OCI-LY7 (cell line): ENCODE data around the gene ARHGAP26. TPM values are rescaled to one million over a fixed set of nuclear protein-coding genes. Genes with fewer than 3 reads are reported as not detected.

Source experiments
- BruUV-seq: library from RNA; stranded (reverse); fragments of 400-500 nt; replicated peaks from 2 replicates; lab custom pipeline; 2021; lab: Mats Ljungman, UMichigan
- CTCF ChIA-PET: fragments of 300-600 bp; sonication (Branson Sonifier 250); formaldehyde crosslinking; loops from one replicate; lab custom pipeline; 2022; ENCODE audit warnings: antibody characterized with exemption; ENCODE audit not compliant: unreplicated experiment; lab: Charles Lee
- POLR2A ChIA-PET: fragments of 300-600 bp; sonication (Branson Sonifier 250); formaldehyde crosslinking; loops from one replicate; lab custom pipeline; 2022; ENCODE audit warnings: antibody characterized with exemption; lab: Charles Lee
- DNase-seq: peaks from one replicate; pipeline ENCODE4 v3.0.0-alpha.2; 2015; ENCODE audit warnings: low spot score
- H2AFZ ChIP-seq: fragments of 200-600 bp; sonication (generic), shearing (Covaris generic); 2 replicates; pipeline ENCODE4 v1.6.1; 2014; ENCODE audit warnings: mild to moderate bottlenecking, antibody characterized with exemption, low read length, moderate library complexity
- H3K27ac ChIP-seq: fragments of 200-600 bp; sonication (generic); 2 replicates; pipeline ENCODE4 v1.5.1; 2014; ENCODE audit warnings: mixed run types, low read depth, mild to moderate bottlenecking, moderate library complexity, low read length, inconsistent platforms; ENCODE audit not compliant: poor library complexity, severe bottlenecking
- H3K36me3 ChIP-seq: fragments of 200-600 bp; sonication (generic); 2 replicates; pipeline ENCODE4 v1.6.1; 2014; ENCODE audit warnings: mild to moderate bottlenecking, antibody characterized with exemption, low read length, moderate library complexity, mixed read lengths; ENCODE audit not compliant: insufficient read depth
- H3K4me1 ChIP-seq: fragments of 200-600 bp; sonication (generic); 2 replicates; pipeline ENCODE4 v1.5.1; 2014; ENCODE audit warnings: mild to moderate bottlenecking, low read length; ENCODE audit not compliant: insufficient read depth, poor library complexity, severe bottlenecking
- H3K4me2 ChIP-seq: fragments of 200-600 bp; sonication (generic); 2 replicates; pipeline ENCODE4 v1.6.1; 2014; ENCODE audit warnings: mild to moderate bottlenecking, low read length
- H3K4me3 ChIP-seq: fragments of 200-600 bp; sonication (generic); 2 replicates; pipeline ENCODE4 v1.5.1; 2014; ENCODE audit warnings: mild to moderate bottlenecking, low read depth, low read length; ENCODE audit not compliant: poor library complexity, severe bottlenecking
- H3K79me2 ChIP-seq: fragments of 200-600 bp; sonication (generic); 2 replicates; pipeline ENCODE4 v1.6.1; 2016; ENCODE audit warnings: low read depth, mild to moderate bottlenecking, low read length, moderate library complexity, mixed read lengths; ENCODE audit not compliant: insufficient read depth
- H3K9me2 ChIP-seq: fragments of 200-600 bp; sonication (generic); 2 replicates; pipeline ENCODE4 v1.6.1; 2016; ENCODE audit warnings: mild to moderate bottlenecking, low read length, mixed read lengths; ENCODE audit not compliant: insufficient read depth
- H3K9me3 ChIP-seq: fragments of 200-600 bp; sonication (generic); 2 replicates; pipeline ENCODE4 v1.6.1; 2014; ENCODE audit warnings: mild to moderate bottlenecking, mixed run types, low read length, mixed read lengths
- H4K20me1 ChIP-seq: fragments of 200-600 bp; sonication (generic); 2 replicates; pipeline ENCODE4 v1.6.1; 2014; ENCODE audit warnings: mild to moderate bottlenecking, antibody characterized with exemption, low read length, moderate library complexity, mixed read lengths; ENCODE audit not compliant: insufficient read depth
- CTCF ChIP-seq: fragments of 200-600 bp; sonication (generic); conservative IDR thresholded peaks from 2 replicates; pipeline ENCODE4 v1.5.1; 2014; ENCODE audit warnings: mild to moderate bottlenecking, antibody characterized with exemption, low read length, moderate library complexity, mixed read lengths
- EZH2phosphoT487 ChIP-seq: fragments of 200-600 bp; sonication (generic); IDR thresholded peaks from 2 replicates; pipeline ENCODE4 v1.6.1; 2018; ENCODE audit warnings: low read depth, borderline replicate concordance, mild to moderate bottlenecking, mixed run types, antibody characterized with exemption, low read length, moderate library complexity, mixed read lengths
- intact Hi-C: fragments of 100-400 bp; cut with micrococcal nuclease; formaldehyde crosslinking; loops from one replicate; pipeline ENCODE4 v1.10.0; 2022; ENCODE audit not compliant: unreplicated experiment
- total RNA-seq, 2 experiments: library from RNA; depleted of rRNA in 1 of 2; stranded (reverse); fragments of >200 nt in 1 of 2; shearing (Covaris generic) in 1 of 2; gene quantifications; 2 replicates each; pipeline ENCODE4 v1.2.3, GENCODE V29; 2014 to 2022

Gene ARHGAP26
- total RNA-seq, 2 experiments from 2014 or later, result 7.0 to 19.1 TPM

GRCh38 chr5:143268388-143268787, 498.2 kb downstream of the ARHGAP26 start:
- Histone ChIP-seq H3K4me3 (no peak overlapping the region), H3K9me3 (peaks cover 14% of the 10 kb centered on the region), H3K4me1 (no peaks in the 10 kb centered on the region), H4K20me1 (no peaks in the 10 kb centered on the region), H3K36me3 (no peaks in the 10 kb centered on the region), H2AFZ (no peak overlapping the region), H3K79me2 (no peaks in the 10 kb centered on the region), H3K9me2 (no peaks in the 10 kb centered on the region), H3K27ac (no peak overlapping the region), H3K4me2 (no peak overlapping the region)
- BruUV-seq, result no TSS peak
- TF ChIP-seq EZH2phosphoT487 (no peak), CTCF (no peak)
- ChIA-PET POLR2A (interaction anchor here (0.7 kb wide), 1 partner anchor 15 kb away, joined by 4 read pairs; no protein-coding TSS in a partner anchor), CTCF (no interaction called here)
- intact Hi-C loops, result no loop called here
- no peak for DNase-seq

GRCh38 chr5:143271431-143271830, 501.3 kb downstream of the ARHGAP26 start:
- Histone ChIP-seq H3K9me2 (no peaks in the 10 kb centered on the region), H3K79me2 (no peaks in the 10 kb centered on the region), H3K27ac (no peak overlapping the region), H3K4me3 (no peak overlapping the region), H3K9me3 (peaks cover 13% of the 10 kb centered on the region), H3K4me1 (no peaks in the 10 kb centered on the region), H2AFZ (no peak overlapping the region), H4K20me1 (no peaks in the 10 kb centered on the region), H3K4me2 (no peak overlapping the region), H3K36me3 (no peaks in the 10 kb centered on the region)
- no TSS peak for BruUV-seq
- POLR2A ChIA-PET, result interaction anchor here (0.9 to 1.9 kb wide), 2 partner anchors 15 to 79 kb away, joined by 3 to 6 read pairs; no protein-coding TSS in a partner anchor
- no peak for DNase-seq
- TF ChIP-seq EZH2phosphoT487 (no peak), CTCF (no peak)
- CTCF ChIA-PET, result no interaction called here
- intact Hi-C loops, result no loop called here

GRCh38 chr5:143274952-143275351, 504.8 kb downstream of the ARHGAP26 start:
- Histone ChIP-seq H3K9me3 (no peaks in the 10 kb centered on the region), H3K36me3 (peaks cover 30% of the 10 kb centered on the region), H3K9me2 (no peaks in the 10 kb centered on the region), H2AFZ (no peak overlapping the region), H4K20me1 (no peaks in the 10 kb centered on the region), H3K4me1 (no peaks in the 10 kb centered on the region), H3K4me2 (no peak overlapping the region), H3K27ac (no peak overlapping the region), H3K79me2 (no peaks in the 10 kb centered on the region), H3K4me3 (no peak overlapping the region)
- intact Hi-C loops, result no loop called here
- ChIA-PET CTCF (no interaction called here), POLR2A (interaction anchor here (0.9 kb wide), 1 partner anchor 10 kb away, joined by 3 read pairs; no protein-coding TSS in a partner anchor)
- BruUV-seq, result no TSS peak
- no peak for TF ChIP-seq EZH2phosphoT487
- TF ChIP-seq CTCF, result no peak
- DNase-seq, result no peak
